22Rv1 (cell line): Measurements from ENCODE around the gene STRA6.

Source experiments
- H3K27ac ChIP-seq: fragments of 450-650 bp; 2 replicates; pipeline ENCODE4 v1.5.1; 2017
- CTCF ChIP-seq: fragments of 450-650 bp; IDR thresholded peaks from 2 replicates; pipeline ENCODE4 v1.5.1; 2017; ENCODE audit warnings: mild to moderate bottlenecking
- ZFX ChIP-seq: fragments of 450-650 bp; IDR thresholded peaks from 2 replicates; pipeline ENCODE4 v1.6.1; 2017; ENCODE audit warnings: antibody characterized with exemption, borderline replicate concordance

STRA6 gene

GRCh38 chr15:74137537-74137894, 65.1 kb downstream of the STRA6 start:
- H3K27ac ChIP-seq: no peak overlapping the region
- no peak for TF ChIP-seq CTCF

- no peak overlapping the region for H3K27ac ChIP-seq
- TF ChIP-seq ZFX (no peak), CTCF (no peak)
Measured at GRCh38 chr15:74136814-74137536, 65.6 kb downstream of the STRA6 start.

GRCh38 chr15:74136540-74136813, 66.1 kb downstream of the STRA6 start:
- no peak overlapping the region for H3K27ac ChIP-seq
- TF ChIP-seq CTCF (no peak), ZFX (no peak)

GRCh38 chr15:74135041-74135565, 67.5 kb downstream of the STRA6 start:
- no peak overlapping the region for H3K27ac ChIP-seq

GRCh38 chr15:74134387-74135027, 68.1 kb downstream of the STRA6 start:
- no peak overlapping the region for H3K27ac ChIP-seq
- TF ChIP-seq ZFX (no peak), CTCF (peak; percentile 79)

More at GRCh38 chr15:74135041-74135565, 67.5 kb downstream of the STRA6 start:
- no peak for TF ChIP-seq CTCF
- TF ChIP-seq ZFX: no peak

GRCh38 chr15:74133694-74134386, 68.7 kb downstream of the STRA6 start:
- TF ChIP-seq ZFX (no peak), CTCF (no peak)
- no peak overlapping the region for H3K27ac ChIP-seq
